Measurements from ENCODE around the gene KANSL1L. TPM values are rescaled to one million over a fixed set of nuclear protein-coding genes. Genes with fewer than 3 reads are reported as not detected.
A peak's percentile ranks its signal among the peaks of the same experiment; 100 is the strongest.

The KANSL1L gene
- polyA plus RNA-seq, 2 of the 4 experiments (the other 2 are of a cell fraction), result 1.0 to 2.7 TPM

- TF ChIP-seq ELK1 (IDR thresholded peaks at IDR 0.05; ENCODE audit: low read depth, low read length) (no peak), E2F6 (IDR thresholded peaks at IDR 0.05; ENCODE audit: borderline replicate concordance, low read depth) (no peak), CBX2 (IDR thresholded peaks at IDR 0.05; ENCODE audit: borderline replicate concordance, low read depth) (no peak), KDM1A (IDR thresholded peaks at IDR 0.05; ENCODE audit: low read depth) (no peak)
Measured at GRCh38 chr2:210203558-210203957, 32.3 kb upstream of the KANSL1L start (continued).

DNA sequence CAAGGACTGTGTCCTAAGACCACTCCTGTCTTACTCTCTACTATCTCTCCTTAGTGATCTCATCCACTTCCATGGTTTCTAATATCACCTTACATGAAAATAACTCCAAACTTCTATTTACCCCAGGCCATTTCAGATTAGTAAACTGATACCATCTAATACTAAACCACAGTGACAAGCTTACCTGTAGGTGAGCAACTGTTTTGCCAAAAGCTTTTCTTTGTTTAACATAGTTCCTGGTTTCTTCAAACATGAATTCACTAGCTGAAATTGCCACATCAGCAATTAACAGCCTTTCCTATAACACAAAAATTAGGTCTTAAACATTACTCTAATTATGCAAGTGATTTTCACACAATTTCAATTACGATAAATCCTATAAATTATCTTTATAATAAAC is 31.9 kb upstream of the KANSL1L start:
- no peak overlapping the region for H3K4me3 ChIP-seq
- ATAC-seq (no peak), DNase-seq (ENCODE audit: low read depth in 1 of 2, low spot score in 1 of 2) (no peak), FAIRE-seq (no peak)
- ChIA-PET CTCF (no interaction called here), POLR2A (no interaction called here)
- H3K9me3 ChIP-seq, result no peaks in the 10 kb centered on the region
- H3K4me1 ChIP-seq, result no peaks in the 10 kb centered on the region
- H3K4me2 ChIP-seq, result no peak overlapping the region
- 10% methylated on average over 1 of the region's 1 CpG for WGBS (ENCODE audit: missing lambda C conversion rate)
- no peak overlapping the region for H3K27ac ChIP-seq
- TF ChIP-seq HOXA7 (CRISPR knock-in tag; IDR thresholded peaks at IDR 0.05) (no peak), JUNB (IDR thresholded peaks at IDR 0.05) (no peak), MAFK (IDR thresholded peaks at IDR 0.05; ENCODE audit: partially characterized antibody) (peak; percentile 95)

- POLR2A ChIA-PET, result no interaction called here
- ATAC-seq (no peak), FAIRE-seq (no peak)
Measured at GRCh38 chr2:210199854-210200253, 28.6 kb upstream of the KANSL1L start.

DNA sequence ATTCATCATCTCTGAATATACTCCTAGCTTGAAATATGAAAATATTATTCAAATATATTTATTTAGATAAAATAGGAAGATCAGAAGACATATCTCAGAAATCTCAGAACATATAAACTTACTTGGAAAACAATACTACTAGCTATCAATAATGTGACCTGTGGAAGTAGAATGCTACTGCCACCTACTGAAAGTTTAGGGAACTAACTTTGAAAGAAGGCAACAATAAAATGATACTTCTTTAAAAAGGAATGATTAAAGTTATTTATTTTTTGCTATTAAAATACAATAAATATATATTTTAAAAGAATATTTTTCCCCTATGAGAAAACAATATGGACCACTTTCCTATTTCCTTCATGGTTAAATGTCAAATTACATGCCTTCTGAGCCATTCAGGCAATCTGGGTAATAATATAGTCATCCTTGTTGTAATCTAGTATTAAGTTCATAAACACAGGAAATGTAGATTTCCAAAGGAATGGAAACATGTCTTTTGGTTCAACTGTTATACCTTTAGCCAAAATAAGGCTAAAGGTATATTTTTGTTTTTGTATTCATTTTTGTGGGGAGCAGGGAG is 28.1 kb upstream of the KANSL1L start:
- FAIRE-seq (no peak), ATAC-seq (no peak), DNase-seq (ENCODE audit: low read depth in 1 of 2, low spot score in 1 of 2) (peak in 1 of 2 experiments; percentile 25)
- H3K4me3 ChIP-seq, result no peak overlapping the region
- no peak overlapping the region for H3K27ac ChIP-seq
- no peaks in the 10 kb centered on the region for H3K4me1 ChIP-seq
- ChIA-PET POLR2A (no interaction called here), CTCF (interaction anchor here (0.6 to 1.7 kb wide), 8 partner anchors 18 to 1804 kb away, joined by 3 to 12 read pairs (median 4); no protein-coding TSS in a partner anchor)
- H3K9me3 ChIP-seq, result no peaks in the 10 kb centered on the region
- H3K4me2 ChIP-seq, result no peak overlapping the region
- TF ChIP-seq CTCF (IDR thresholded peaks at IDR 0.05), result peak; percentile 72
- peak; percentile 69 for TF ChIP-seq RAD21 (conservative IDR thresholded peaks at IDR 0.05 in 1 of 2, IDR thresholded peaks at IDR 0.05 in 1 of 2)
- TF ChIP-seq, protein P1, sequence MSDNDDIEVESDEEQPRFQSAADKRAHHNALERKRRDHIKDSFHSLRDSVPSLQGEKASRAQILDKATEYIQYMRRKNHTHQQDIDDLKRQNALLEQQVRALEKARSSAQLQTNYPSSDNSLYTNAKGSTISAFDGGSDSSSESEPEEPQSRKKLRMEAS (IDR thresholded peaks at IDR 0.05), result no peak
- TF ChIP-seq ZC3H11A (IDR thresholded peaks at IDR 0.05), result no peak
- no peak for TF ChIP-seq HMGXB4 (CRISPR knock-in tag; IDR thresholded peaks at IDR 0.05; ENCODE audit: borderline replicate concordance)
- no peak for TF ChIP-seq CEBPB (IDR thresholded peaks at IDR 0.05)
- no peak for TF ChIP-seq PHF8 (IDR thresholded peaks at IDR 0.05; ENCODE audit: borderline replicate concordance, low read depth)
- TF ChIP-seq SMC3 (IDR thresholded peaks at IDR 0.05), result peak; percentile 62

More at GRCh38 chr2:210199854-210200253, 28.6 kb upstream of the KANSL1L start:
- Histone ChIP-seq H3K27ac (no peak overlapping the region), H3K4me1 (no peaks in the 10 kb centered on the region), H3K9me3 (no peaks in the 10 kb centered on the region), H3K4me2 (no peak overlapping the region), H3K4me3 (no peak overlapping the region)
- CTCF ChIA-PET, result interaction anchor here (1.7 kb wide), 1 partner anchor 222 kb away, joined by 12 read pairs; no protein-coding TSS in a partner anchor
- no peak for DNase-seq (ENCODE audit: low read depth in 1 of 2, low spot score in 1 of 2)
- TF ChIP-seq RCOR1 (IDR thresholded peaks at IDR 0.05; ENCODE audit: low read depth, low read length) (no peak), EHF (CRISPR knock-in tag; IDR thresholded peaks at IDR 0.05) (no peak), GATA3 (IDR thresholded peaks at IDR 0.05; ENCODE audit: borderline replicate concordance) (no peak)
- 37% methylated on average over 3 of the region's 3 CpGs for WGBS (ENCODE audit: missing lambda C conversion rate)

Measured in A549 (cell line).